GM18873 (cell line): ENCODE measurements around the gene ITIH5.
"Not testable (repeated sequence)": the region's sequence is repeated elsewhere in the genome, so short reads cannot be mapped to it uniquely, and the experiment has no call there.

Experiments
- ATAC-seq: cut with Tn5 transposase; IDR thresholded peaks from one replicate; pipeline ENCODE4 v1.9.1; 2021; ENCODE audit warnings: mild to moderate bottlenecking, moderate library complexity, moderate number of reproducible peaks; ENCODE audit not compliant: unreplicated experiment, low FRiP score

Gene ITIH5

GRCh38 chr10:7689591-7689990 lies 22.8 kb upstream of the ITIH5 start:
- no peak for ATAC-seq

DNA sequence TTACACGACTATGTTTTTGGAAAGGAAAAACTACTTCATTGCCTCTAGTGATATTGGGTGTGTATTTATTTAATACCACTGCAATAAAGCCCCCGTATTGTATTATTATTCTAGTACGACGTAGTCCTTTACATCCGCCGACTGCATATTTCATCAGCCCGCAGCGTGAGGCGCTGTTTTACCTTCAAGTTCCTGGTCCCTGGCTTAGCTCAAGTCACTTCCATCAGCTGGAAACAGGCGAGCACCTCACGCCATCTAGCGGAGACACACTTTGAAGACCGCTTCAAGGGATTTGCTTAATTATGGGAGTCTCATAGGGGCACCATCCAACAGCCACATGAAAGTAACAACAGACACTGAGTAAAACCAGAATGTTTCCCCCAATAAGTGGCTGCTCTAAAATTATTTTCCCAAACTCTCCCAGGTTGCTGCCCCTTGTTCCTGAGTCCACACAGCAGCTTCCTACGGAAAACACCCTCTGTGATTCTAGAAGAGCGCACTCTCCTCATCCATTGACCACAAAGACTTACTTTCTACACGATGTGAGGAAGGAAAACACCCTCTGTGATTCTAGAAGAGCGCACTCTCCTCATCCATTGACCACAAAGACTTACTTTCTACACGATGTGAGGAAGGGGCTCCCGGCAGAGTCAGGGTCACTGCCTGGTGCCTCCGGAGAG lies 20.6 kb upstream of the ITIH5 start:
- ATAC-seq = peak; percentile 92

GRCh38 chr10:7686351-7687171 lies 19.8 kb upstream of the ITIH5 start:
- no peak for ATAC-seq

GRCh38 chr10:7680078-7680477 lies 13.3 kb upstream of the ITIH5 start:
- ATAC-seq = not testable (repeated sequence)

GRCh38 chr10:7679256-7679655 lies 12.5 kb upstream of the ITIH5 start:
- no peak for ATAC-seq

- ATAC-seq = no peak
These were observed 5.8 kb upstream of the ITIH5 start for GRCh38 chr10:7672341-7673134.

- no peak for ATAC-seq
These were observed 3.4 kb upstream of the ITIH5 start for GRCh38 chr10:7670157-7670556.

DNA sequence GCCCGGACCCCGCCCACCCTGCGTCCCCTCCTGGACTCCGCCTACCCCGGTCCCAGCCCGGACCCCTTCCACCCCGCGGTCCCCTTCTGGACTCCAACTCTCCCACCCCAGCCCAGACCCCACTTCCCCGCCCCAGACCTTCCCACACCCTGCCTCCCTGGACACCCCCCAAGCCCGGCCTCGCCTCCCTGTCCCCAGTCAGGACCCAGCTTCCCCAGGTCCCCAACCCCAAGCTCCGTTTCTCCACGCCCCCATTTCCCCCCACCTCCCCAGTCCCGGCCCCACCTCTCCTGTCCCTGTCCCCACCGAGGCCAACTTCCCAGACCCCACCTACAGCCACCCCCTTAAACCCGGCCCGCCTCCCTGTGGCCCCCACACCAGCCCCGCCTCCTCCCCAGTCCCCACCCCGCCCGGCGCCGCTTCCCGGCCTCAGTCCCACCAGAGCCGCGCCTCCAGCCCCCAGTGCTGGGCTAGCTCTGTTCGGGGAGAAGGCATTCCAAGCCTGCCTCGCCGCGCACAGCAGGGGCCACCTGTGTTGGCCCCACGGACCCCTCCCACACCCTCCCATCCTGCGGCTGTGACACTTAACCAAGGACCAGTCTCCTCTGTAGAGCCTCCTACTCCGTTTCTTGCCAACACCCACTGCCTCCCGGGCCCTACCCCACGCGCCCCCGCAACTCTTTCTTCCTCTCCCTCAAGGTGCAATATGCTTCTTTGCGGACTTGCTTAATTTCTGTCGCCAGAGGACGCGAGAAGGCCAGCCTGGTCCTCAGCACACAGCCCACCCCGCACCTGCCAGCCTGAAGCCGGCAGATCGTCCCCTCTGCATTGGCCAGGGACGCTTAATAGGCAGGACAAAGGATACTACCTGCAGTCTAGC lies 736 bp upstream of the ITIH5 start:
- ATAC-seq = no peak

DNA sequence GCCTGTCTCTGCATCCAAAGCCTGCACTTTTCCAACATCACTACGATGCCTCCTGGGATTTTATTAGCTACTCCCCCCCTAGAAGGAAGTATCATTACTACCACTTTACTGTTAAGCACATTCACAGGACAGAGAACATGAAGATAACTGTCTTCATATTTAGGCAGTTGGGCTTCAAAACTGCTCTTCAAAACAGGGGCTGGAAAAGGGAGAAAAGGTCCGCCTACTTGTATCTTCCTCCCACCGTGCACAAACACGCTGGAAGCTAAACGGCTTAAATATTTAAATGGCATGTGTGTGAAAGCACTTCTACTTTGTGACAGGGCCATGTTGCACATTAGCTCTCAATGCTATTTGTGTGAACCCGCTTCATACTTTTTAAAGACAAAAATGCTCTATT lies 999 bp downstream of the ITIH5 start:
- ATAC-seq = no peak

DNA sequence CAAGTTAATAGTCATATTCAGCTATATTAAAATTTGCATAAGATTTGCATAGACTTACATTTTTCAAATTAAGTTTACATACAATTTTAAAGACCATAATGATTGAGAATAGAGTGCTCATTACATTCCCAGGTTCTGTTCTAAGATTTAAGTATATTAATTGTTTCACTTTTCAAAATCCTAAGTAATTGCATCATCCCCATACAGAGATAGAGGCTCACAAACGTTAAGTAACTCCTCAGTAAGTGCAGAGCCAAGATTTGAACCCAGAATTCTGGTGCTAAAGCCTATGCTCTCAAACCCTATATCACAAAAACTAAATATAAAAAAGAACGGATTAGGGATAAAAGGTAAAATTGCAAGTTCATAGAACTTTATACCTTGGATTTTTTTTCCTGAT lies 2.1 kb downstream of the ITIH5 start:
- no peak for ATAC-seq

DNA sequence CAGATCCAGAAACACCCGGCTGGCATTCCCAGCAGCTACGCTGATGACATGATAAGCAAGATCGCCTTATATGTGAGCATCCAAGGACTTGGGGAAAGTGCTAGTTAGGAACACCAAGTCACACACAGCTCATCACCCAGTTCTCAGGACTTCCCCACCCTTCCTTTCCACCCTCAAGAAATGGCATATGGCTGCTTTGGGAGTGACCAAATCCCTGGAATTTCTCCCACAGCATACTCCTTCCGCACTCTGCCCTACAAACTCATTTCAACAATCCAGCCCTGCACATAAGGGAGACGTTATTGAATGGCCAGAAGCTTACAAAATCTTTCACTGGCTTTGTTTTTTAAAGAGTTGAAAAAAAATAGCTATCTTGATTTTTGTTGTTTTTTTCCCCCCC lies 4.2 kb downstream of the ITIH5 start:
- ATAC-seq = no peak

DNA sequence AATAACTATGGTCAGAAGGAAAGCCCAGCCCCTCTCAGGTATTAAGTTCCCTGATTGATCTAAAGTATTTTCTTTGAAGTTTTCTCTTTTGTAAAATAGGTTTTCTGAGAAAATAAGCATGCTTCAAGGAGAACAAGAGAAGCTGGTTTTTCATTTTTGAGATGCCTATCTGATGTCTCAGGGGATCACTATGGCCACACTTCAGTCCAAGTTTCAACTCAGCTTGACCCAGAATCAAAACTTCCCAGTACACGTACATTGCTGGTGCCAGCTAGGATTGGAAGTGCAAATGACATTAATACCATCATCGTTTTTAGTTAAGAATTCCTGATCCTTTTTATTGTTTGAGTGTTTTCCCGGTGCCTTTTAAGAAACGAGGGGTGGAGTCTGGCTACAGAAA lies 7.2 kb downstream of the ITIH5 start:
- ATAC-seq = no peak

DNA sequence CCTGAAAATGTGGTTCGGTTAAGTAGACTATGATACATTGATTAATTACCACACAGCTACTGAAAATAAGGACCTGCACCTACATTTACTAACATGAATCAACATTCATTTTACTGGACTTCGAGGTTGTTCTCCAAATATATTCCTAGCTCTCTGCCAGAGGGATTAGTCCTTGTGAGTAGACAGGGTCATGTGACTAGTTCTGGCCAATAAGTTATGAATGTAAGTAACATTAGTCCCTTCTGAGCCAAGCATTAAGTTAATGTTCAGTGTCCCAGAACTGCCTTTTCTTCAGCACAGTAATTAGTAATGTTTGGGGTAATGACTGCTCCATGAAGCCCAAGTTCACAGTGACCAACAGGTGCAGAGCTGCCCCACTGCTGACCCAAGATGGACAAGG lies 9.2 kb downstream of the ITIH5 start:
- ATAC-seq = no peak

- ATAC-seq = not testable (repeated sequence)
These were observed 9.7 kb downstream of the ITIH5 start for GRCh38 chr10:7657079-7657478.

- no peak for ATAC-seq
These were observed 14.8 kb downstream of the ITIH5 start for GRCh38 chr10:7651853-7652470.

DNA sequence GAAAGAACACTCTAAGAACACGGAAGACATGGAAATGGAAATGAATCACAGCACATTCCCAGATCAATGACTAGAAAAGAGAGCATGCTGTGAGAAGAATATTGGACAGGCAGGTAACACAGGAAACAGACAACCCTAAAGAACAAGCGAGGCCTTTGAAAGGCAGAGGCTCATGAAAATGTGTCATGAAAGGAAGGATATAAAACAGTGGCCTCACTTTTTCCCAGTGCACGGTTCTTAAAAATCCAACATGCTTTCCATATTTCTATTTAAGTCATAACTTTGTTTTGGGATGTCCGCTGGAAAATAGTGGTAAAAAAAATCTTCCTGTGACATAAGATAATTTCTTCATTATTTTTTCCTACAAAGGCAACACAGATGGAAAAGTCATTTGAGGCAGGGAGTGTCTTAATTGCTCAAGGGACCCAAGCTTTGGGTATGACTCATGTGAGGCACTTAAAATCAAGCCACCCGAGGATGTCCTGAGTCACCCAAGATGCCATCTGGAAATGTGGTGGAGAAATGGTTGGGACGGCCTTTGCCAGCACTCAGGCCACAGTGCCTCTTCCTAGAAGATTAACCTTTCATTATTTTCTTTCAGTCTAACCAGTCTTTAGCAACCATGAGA lies 17.0 kb downstream of the ITIH5 start:
- ATAC-seq = no peak

GRCh38 chr10:7647062-7647664 lies 19.6 kb downstream of the ITIH5 start:
- ATAC-seq = no peak

- ATAC-seq = no peak
These were observed 24.2 kb downstream of the ITIH5 start for GRCh38 chr10:7642491-7643011.
